Cardiac muscle cell (in vitro differentiated cells and primary cell): ENCODE data around the gene RNF150. TPM values are rescaled to one million over a fixed set of nuclear protein-coding genes. Genes with fewer than 3 reads are reported as not detected.
A peak's percentile ranks its signal among the peaks of the same experiment; 100 is the strongest.

Experiments used
- DNase-seq, 2 donors: peaks; one replicate each; pipeline versions ENCODE4 v3.0.0 to v3.0.0-alpha.2; 2010 to 2017; ENCODE audit warnings: low read depth in 1 of 2, low spot score in 1 of 2
- H3K27ac ChIP-seq: fragments of 200-600 bp; sonication (generic); 2 replicates; pipeline ENCODE4 v1.5.1; 2016
- H3K27me3 ChIP-seq: fragments of 200-600 bp; sonication (generic); 2 replicates; pipeline ENCODE4 v1.6.0; 2016; ENCODE audit warnings: control low read depth
- H3K36me3 ChIP-seq: fragments of 200-600 bp; sonication (generic); 2 replicates; pipeline ENCODE4 v1.5.1; 2016; ENCODE audit warnings: control low read depth
- H3K4me1 ChIP-seq: fragments of 200-600 bp; sonication (generic); 2 replicates; pipeline ENCODE4 v1.8.1; 2017; ENCODE audit warnings: low read depth, mild to moderate bottlenecking, mixed run types
- H3K4me3 ChIP-seq: fragments of 200-600 bp; sonication (generic); 2 replicates; pipeline ENCODE4 v1.5.1; 2016; ENCODE audit warnings: mild to moderate bottlenecking
- H3K9me3 ChIP-seq: fragments of 200-600 bp; sonication (generic); 2 replicates; pipeline ENCODE4 v1.5.1; 2017; ENCODE audit warnings: low read depth, mild to moderate bottlenecking, control low read depth
- CTCF ChIP-seq: IDR thresholded peaks from 2 replicates; pipeline ENCODE4 v1.5.1; 2012; ENCODE audit warnings: low read depth, mild to moderate bottlenecking, low read length
- polyA plus RNA-seq: library from polyadenylated mRNA; unstranded; fragments of >200 nt; fragmentation: Nextera tagmentation; extraction: Ambion mirVana; gene quantifications from 2 replicates; pipeline ENCODE4 v1.2.1, GENCODE V29; 2016
- total RNA-seq: library from RNA; depleted of rRNA; stranded (reverse); fragments of >200 nt; gene quantifications from 2 replicates; pipeline ENCODE4 v1.2.3, GENCODE V29; 2016

Gene RNF150
- total and polyA plus RNA-seq, 2 experiments from 2014 or later, result 20.1 to 57.4 TPM

GRCh38 chr4:141003193-141003592, 130.1 kb downstream of the RNF150 start:
- Histone ChIP-seq H3K9me3 (no peaks in the 10 kb centered on the region), H3K27me3 (no peaks in the 10 kb centered on the region), H3K27ac (peak overlapping the region; percentile 78), H3K36me3 (no peaks in the 10 kb centered on the region), H3K4me1 (peaks cover 34% of the 10 kb centered on the region), H3K4me3 (no peak overlapping the region)
- DNase-seq, result no peak
- TF ChIP-seq CTCF, result no peak

DNA sequence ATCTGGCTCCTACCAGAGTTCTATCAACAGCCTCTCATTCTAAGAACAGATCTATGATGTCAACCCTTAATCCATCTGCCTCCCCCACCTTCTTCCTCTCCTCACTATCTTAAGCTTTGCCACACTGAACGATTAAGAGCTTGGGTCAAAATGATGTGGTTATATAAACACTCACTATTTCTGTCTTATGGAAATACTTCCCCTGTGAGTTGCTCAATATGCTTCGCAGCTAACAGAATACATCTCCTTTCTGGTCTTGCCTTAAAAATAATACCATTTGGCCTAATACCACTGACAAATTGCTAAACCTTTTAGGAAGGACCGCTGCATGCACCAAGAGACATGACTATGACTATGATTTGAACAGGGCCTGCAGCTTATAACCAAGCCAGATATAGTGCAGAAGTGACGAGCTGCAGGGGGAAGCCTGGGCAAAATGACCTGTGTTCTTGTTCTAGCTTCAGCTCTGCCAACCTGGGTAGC, 130.9 kb downstream of the RNF150 start:
- Histone ChIP-seq H3K9me3 (no peaks in the 10 kb centered on the region), H3K27me3 (no peaks in the 10 kb centered on the region), H3K4me3 (no peak overlapping the region), H3K4me1 (peaks cover 34% of the 10 kb centered on the region), H3K36me3 (no peaks in the 10 kb centered on the region), H3K27ac (peak overlapping the region; percentile 78)
- no peak for TF ChIP-seq CTCF
- peak; percentile 23 to 27 for DNase-seq

DNA sequence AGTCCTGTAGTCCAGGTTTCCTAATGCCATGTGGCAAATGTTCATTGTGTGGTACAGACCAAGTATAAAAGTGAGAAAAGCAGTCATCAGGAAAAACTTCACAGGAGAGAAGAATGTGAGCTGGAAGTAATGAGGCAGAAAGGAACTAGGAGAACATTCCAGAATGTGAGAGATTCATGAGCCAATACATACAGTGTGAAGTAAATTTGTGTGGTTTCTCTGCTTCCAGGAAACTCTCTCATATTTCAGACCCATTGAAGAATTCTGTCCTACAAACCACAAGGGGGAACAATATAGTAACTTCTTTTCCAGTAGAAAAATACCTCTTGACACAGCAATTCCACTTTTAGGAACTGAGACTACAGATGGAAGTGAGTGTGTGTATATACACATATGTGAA, 136.5 kb downstream of the RNF150 start:
- DNase-seq, result peak in 1 of 2 donors; percentile 40
- TF ChIP-seq CTCF, result no peak
- Histone ChIP-seq H3K36me3 (no peaks in the 10 kb centered on the region), H3K4me1 (peaks cover 15% of the 10 kb centered on the region), H3K27ac (no peak overlapping the region), H3K4me3 (no peak overlapping the region), H3K27me3 (no peaks in the 10 kb centered on the region), H3K9me3 (no peaks in the 10 kb centered on the region)

GRCh38 chr4:140995058-140995457, 138.2 kb downstream of the RNF150 start:
- DNase-seq, result peak in 1 of 2 donors; percentile 10
- no peaks in the 10 kb centered on the region for H3K36me3 ChIP-seq
- peaks cover 14% of the 10 kb centered on the region for H3K4me1 ChIP-seq
- H3K27me3 ChIP-seq, result no peaks in the 10 kb centered on the region
- no peak for TF ChIP-seq CTCF
- no peaks in the 10 kb centered on the region for H3K9me3 ChIP-seq
- H3K27ac ChIP-seq, result no peak overlapping the region
- H3K4me3 ChIP-seq, result no peak overlapping the region

DNA sequence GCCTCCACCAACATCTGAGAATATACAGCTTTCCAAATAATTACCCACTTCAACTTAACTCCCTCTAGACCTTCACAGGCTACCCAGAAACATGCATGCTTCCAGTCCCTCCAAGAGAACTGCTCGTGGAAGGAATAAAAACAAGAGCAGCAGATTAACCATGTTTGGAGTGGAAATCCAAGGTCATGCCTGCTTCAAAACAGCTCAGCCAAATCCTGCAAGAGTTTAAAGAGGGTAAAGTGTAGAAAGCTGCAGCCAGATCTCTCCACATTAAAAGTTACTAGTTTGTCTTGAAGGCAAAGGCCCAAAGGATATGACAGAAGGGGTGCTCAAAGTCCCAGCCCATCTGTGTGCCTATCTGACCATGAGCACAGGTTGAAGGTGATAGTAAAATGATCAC, 139.3 kb downstream of the RNF150 start:
- Histone ChIP-seq H3K4me3 (no peak overlapping the region), H3K27me3 (no peaks in the 10 kb centered on the region), H3K9me3 (no peaks in the 10 kb centered on the region), H3K36me3 (no peaks in the 10 kb centered on the region), H3K4me1 (peaks cover 19% of the 10 kb centered on the region), H3K27ac (peak overlapping the region; percentile 44)
- DNase-seq, result no peak
- no peak for TF ChIP-seq CTCF

GRCh38 chr4:140993370-140993769, 139.9 kb downstream of the RNF150 start:
- H3K27ac ChIP-seq, result peak overlapping the region; percentile 44

More at GRCh38 chr4:140993370-140993769, 139.9 kb downstream of the RNF150 start:
- Histone ChIP-seq H3K36me3 (no peaks in the 10 kb centered on the region), H3K4me3 (no peak overlapping the region), H3K4me1 (peaks cover 13% of the 10 kb centered on the region), H3K9me3 (no peaks in the 10 kb centered on the region), H3K27me3 (no peaks in the 10 kb centered on the region)
- no peak for DNase-seq
- TF ChIP-seq CTCF, result no peak
